Measurements from ENCODE around the gene SNTB2.
"Not testable (repeated sequence)": the region's sequence is repeated elsewhere in the genome, so short reads cannot be mapped to it uniquely, and the experiment has no call there.

Gene SNTB2

GRCh38 chr16:69233124-69233523, 46.2 kb downstream of the SNTB2 start:
- no peak for DNase-seq (ENCODE audit: low read depth in 1 of 2, low spot score in 1 of 2)

GRCh38 chr16:69234460-69234859, 47.5 kb downstream of the SNTB2 start:
- no peak for DNase-seq (ENCODE audit: low read depth in 1 of 2, low spot score in 1 of 2)

- no peak for DNase-seq (ENCODE audit: low read depth in 1 of 2, low spot score in 1 of 2)
These were observed 49.4 kb downstream of the SNTB2 start for GRCh38 chr16:69236319-69236718.

- DNase-seq (ENCODE audit: low read depth in 1 of 2, low spot score in 1 of 2), result no peak
These were observed 50.3 kb downstream of the SNTB2 start for GRCh38 chr16:69237296-69237695.

- no peak for DNase-seq (ENCODE audit: low read depth in 1 of 2, low spot score in 1 of 2)
These were observed 52.9 kb downstream of the SNTB2 start for GRCh38 chr16:69239851-69240250.

GRCh38 chr16:69240331-69240730, 53.4 kb downstream of the SNTB2 start:
- no peak for DNase-seq (ENCODE audit: low read depth in 1 of 2, low spot score in 1 of 2)

GRCh38 chr16:69241926-69242325, 55.0 kb downstream of the SNTB2 start:
- DNase-seq (ENCODE audit: low read depth in 1 of 2, low spot score in 1 of 2), result no peak

- DNase-seq (ENCODE audit: low read depth in 1 of 2, low spot score in 1 of 2), result no peak
These were observed 56.5 kb downstream of the SNTB2 start for GRCh38 chr16:69243479-69243878.

GRCh38 chr16:69244336-69244735, 57.4 kb downstream of the SNTB2 start:
- no peak for DNase-seq (ENCODE audit: low read depth in 1 of 2, low spot score in 1 of 2)

GRCh38 chr16:69250081-69250480, 63.1 kb downstream of the SNTB2 start:
- no peak for DNase-seq (ENCODE audit: low read depth in 1 of 2, low spot score in 1 of 2)

- no peak for DNase-seq (ENCODE audit: low read depth in 1 of 2, low spot score in 1 of 2)
These were observed 66.9 kb downstream of the SNTB2 start for GRCh38 chr16:69253870-69254341.

GRCh38 chr16:69259428-69259764, 72.4 kb downstream of the SNTB2 start:
- DNase-seq (ENCODE audit: low read depth in 1 of 2, low spot score in 1 of 2), result not testable (repeated sequence)

GRCh38 chr16:69260019-69260418, 73.1 kb downstream of the SNTB2 start:
- DNase-seq (ENCODE audit: low read depth in 1 of 2, low spot score in 1 of 2), result no peak

- DNase-seq (ENCODE audit: low read depth in 1 of 2, low spot score in 1 of 2), result no peak
These were observed 73.5 kb downstream of the SNTB2 start for GRCh38 chr16:69260506-69260905.

GRCh38 chr16:69266334-69267063, 79.5 kb downstream of the SNTB2 start:
- no peak for DNase-seq (ENCODE audit: low read depth in 1 of 2, low spot score in 1 of 2)

GRCh38 chr16:69267633-69268032, 80.7 kb downstream of the SNTB2 start:
- DNase-seq (ENCODE audit: low read depth in 1 of 2, low spot score in 1 of 2), result no peak

- DNase-seq (ENCODE audit: low read depth in 1 of 2, low spot score in 1 of 2), result no peak
These were observed 83.4 kb downstream of the SNTB2 start for GRCh38 chr16:69270395-69270794.

GRCh38 chr16:69270831-69271230, 83.9 kb downstream of the SNTB2 start:
- no peak for DNase-seq (ENCODE audit: low read depth in 1 of 2, low spot score in 1 of 2)

GRCh38 chr16:69273009-69273408, 86.0 kb downstream of the SNTB2 start:
- no peak for DNase-seq (ENCODE audit: low read depth in 1 of 2, low spot score in 1 of 2)

- DNase-seq (ENCODE audit: low read depth in 1 of 2, low spot score in 1 of 2), result no peak
These were observed 87.8 kb downstream of the SNTB2 start for GRCh38 chr16:69274699-69275235.

GRCh38 chr16:69276148-69277115, 89.5 kb downstream of the SNTB2 start:
- no peak for DNase-seq (ENCODE audit: low read depth in 1 of 2, low spot score in 1 of 2)

GRCh38 chr16:69277413-69277812, 90.4 kb downstream of the SNTB2 start:
- DNase-seq (ENCODE audit: low read depth in 1 of 2, low spot score in 1 of 2), result no peak

Measured in activated T-helper 1 cell treated with anti-CD3 and anti-CD28 coated beads, Interleukin-2, amount 50 U/mL, for 16 hours (primary cell).